ENCODE data around the gene CDH20.

GRCh38 chr18:61459896-61460648 lies 126.8 kb downstream of the CDH20 start:
- TF ChIP-seq, protein P1, sequence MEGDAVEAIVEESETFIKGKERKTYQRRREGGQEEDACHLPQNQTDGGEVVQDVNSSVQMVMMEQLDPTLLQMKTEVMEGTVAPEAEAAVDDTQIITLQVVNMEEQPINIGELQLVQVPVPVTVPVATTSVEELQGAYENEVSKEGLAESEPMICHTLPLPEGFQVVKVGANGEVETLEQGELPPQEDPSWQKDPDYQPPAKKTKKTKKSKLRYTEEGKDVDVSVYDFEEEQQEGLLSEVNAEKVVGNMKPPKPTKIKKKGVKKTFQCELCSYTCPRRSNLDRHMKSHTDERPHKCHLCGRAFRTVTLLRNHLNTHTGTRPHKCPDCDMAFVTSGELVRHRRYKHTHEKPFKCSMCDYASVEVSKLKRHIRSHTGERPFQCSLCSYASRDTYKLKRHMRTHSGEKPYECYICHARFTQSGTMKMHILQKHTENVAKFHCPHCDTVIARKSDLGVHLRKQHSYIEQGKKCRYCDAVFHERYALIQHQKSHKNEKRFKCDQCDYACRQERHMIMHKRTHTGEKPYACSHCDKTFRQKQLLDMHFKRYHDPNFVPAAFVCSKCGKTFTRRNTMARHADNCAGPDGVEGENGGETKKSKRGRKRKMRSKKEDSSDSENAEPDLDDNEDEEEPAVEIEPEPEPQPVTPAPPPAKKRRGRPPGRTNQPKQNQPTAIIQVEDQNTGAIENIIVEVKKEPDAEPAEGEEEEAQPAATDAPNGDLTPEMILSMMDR (conservative IDR thresholded peaks at IDR 0.05 in 1 of 2, IDR thresholded peaks at IDR 0.05 in 1 of 2; ENCODE audit: low read depth in 1 of 2, low read length in 2 of 2): no peak
- TF ChIP-seq EZH2 (IDR thresholded peaks at IDR 0.05; ENCODE audit: low read length, missing control alignments): no peak

Data from fibroblast of lung (primary cell).